IMR-90 (cell line): ENCODE results near the gene VTN.

Experiments
- BHLHE40 ChIP-seq: fragments of 150-350 bp; IDR thresholded peaks from 2 replicates; pipeline ENCODE4 v1.6.1; 2016; ENCODE audit warnings: mild to moderate bottlenecking, low read depth, low read length
- CEBPB ChIP-seq: IDR thresholded peaks from 2 replicates; pipeline ENCODE4 v1.6.1; 2012; ENCODE audit warnings: low read depth, low read length, improper control_type of control experiment
- CHD1 ChIP-seq: IDR thresholded peaks from 2 replicates; pipeline ENCODE4 v1.6.1; 2012; ENCODE audit warnings: low read depth, low read length, improper control_type of control experiment
- CTCF ChIP-seq: conservative IDR thresholded peaks from 2 replicates; pipeline ENCODE4 v1.5.1; 2012; ENCODE audit warnings: mild to moderate bottlenecking, low read depth, low read length, improper control_type of control experiment
- ELK1 ChIP-seq: fragments of 150-350 bp; IDR thresholded peaks from 2 replicates; pipeline ENCODE4 v1.6.1; 2016; ENCODE audit warnings: low read depth, mild to moderate bottlenecking, low read length, moderate library complexity, borderline replicate concordance
- MAFK ChIP-seq: IDR thresholded peaks from 2 replicates; pipeline ENCODE4 v1.6.1; 2012; ENCODE audit warnings: low read depth, low read length, improper control_type of control experiment
- MAZ ChIP-seq: IDR thresholded peaks from 2 replicates; pipeline ENCODE4 v1.6.1; 2012; ENCODE audit warnings: low read depth, mild to moderate bottlenecking, low read length, improper control_type of control experiment, moderate library complexity, borderline replicate concordance
- MXI1 ChIP-seq: IDR thresholded peaks from 2 replicates; pipeline ENCODE4 v1.6.1; 2012; ENCODE audit warnings: low read depth, mild to moderate bottlenecking, low read length, moderate library complexity, borderline replicate concordance
- POLR2A ChIP-seq: IDR thresholded peaks from 2 replicates; pipeline ENCODE4 v1.6.1; 2012; ENCODE audit warnings: mild to moderate bottlenecking, low read depth, low read length
- RAD21 ChIP-seq: IDR thresholded peaks from 2 replicates; pipeline ENCODE4 v1.6.1; 2012; ENCODE audit warnings: low read length, improper control_type of control experiment
- RCOR1 ChIP-seq: IDR thresholded peaks from 2 replicates; pipeline ENCODE4 v1.6.1; 2012; ENCODE audit warnings: mild to moderate bottlenecking, low read length, improper control_type of control experiment; ENCODE audit not compliant: insufficient replicate concordance
- RFX5 ChIP-seq: IDR thresholded peaks from 2 replicates; pipeline ENCODE4 v1.8.0; 2012; ENCODE audit warnings: low read depth, mild to moderate bottlenecking, low read length, moderate library complexity
- SMC3 ChIP-seq: fragments of 150-350 bp; IDR thresholded peaks from 2 replicates; pipeline ENCODE4 v1.6.1; 2016; ENCODE audit warnings: low read depth, mild to moderate bottlenecking, antibody characterized with exemption, low read length, moderate library complexity
- USF2 ChIP-seq: fragments of 150-350 bp; IDR thresholded peaks from 2 replicates; pipeline ENCODE4 v1.6.1; 2017; ENCODE audit warnings: mild to moderate bottlenecking, antibody characterized with exemption, low read length, low read depth

GRCh38 chr17:28384281-28385036 is 14.4 kb upstream of the VTN start:
- no peak for TF ChIP-seq CTCF
- TF ChIP-seq RFX5: no peak
- TF ChIP-seq RAD21: no peak
- no peak for TF ChIP-seq POLR2A
- TF ChIP-seq RCOR1: no peak
- no peak for TF ChIP-seq CHD1
- TF ChIP-seq SMC3: no peak
- no peak for TF ChIP-seq ELK1
- TF ChIP-seq BHLHE40: no peak
- TF ChIP-seq CEBPB: no peak
- no peak for TF ChIP-seq MAZ
- TF ChIP-seq MXI1: no peak
- no peak for TF ChIP-seq USF2
- TF ChIP-seq MAFK: no peak
